HG02759 (cell line): ENCODE data around the gene CDC73.
"Not testable (repeated sequence)": the region's sequence is repeated elsewhere in the genome, so short reads cannot be mapped to it uniquely, and the experiment has no call there.

Experiments
- ATAC-seq: cut with Tn5 transposase; IDR thresholded peaks from one replicate; pipeline ENCODE4 v1.9.1; 2021; ENCODE audit warnings: mild to moderate bottlenecking, moderate library complexity; ENCODE audit not compliant: unreplicated experiment

Gene CDC73

DNA sequence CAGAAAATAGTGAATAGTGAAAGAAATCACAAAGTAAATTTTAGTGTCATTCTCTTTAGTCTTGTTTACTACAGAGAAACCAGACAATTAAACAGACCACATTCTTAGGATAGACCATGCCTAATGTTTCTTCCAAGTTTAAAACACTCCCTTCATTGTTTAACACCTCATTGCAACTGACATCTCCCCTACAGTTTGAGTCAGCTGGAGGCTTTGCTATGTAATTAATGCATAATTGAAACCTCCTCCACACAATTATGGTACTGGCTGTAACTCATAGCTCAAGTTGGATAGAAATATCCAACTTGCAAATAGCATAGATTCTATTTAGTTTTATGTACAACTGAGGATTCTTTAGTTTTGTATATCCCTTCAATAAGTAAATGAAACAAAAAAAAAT lies 99.8 kb downstream of the CDC73 start:
- ATAC-seq, result no peak

DNA sequence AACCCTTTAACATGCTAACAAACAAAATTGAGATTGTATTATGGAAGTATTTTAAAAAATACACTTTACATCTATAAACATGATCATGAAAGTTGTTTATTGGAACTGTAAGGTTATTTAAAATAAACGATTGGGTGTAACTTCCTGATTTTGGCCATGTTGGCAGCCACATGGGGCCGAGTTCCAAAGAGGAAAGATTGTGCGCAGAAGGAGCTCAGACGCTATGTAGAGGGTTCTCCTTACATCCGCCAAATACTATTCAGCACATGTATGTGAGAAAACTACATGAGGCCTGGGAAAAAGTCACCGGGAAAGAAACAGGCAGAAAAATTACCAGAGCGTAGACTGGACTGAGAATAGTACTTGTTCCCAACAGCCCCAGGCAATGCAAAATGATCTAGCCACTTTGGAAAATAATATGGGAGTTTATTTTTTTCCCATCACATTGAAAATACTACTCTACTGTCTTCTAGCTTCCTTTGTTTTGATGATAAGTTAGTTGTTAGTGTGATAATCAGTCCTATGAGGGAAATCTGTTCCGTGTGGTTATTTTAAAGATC lies 100.3 kb downstream of the CDC73 start:
- ATAC-seq, result no peak

GRCh38 chr1:193229136-193229535 lies 107.3 kb downstream of the CDC73 start:
- ATAC-seq, result no peak

- not testable (repeated sequence) for ATAC-seq
These were observed 109.3 kb downstream of the CDC73 start for GRCh38 chr1:193231146-193231545.

- ATAC-seq, result no peak
These were observed 112.7 kb downstream of the CDC73 start for GRCh38 chr1:193234530-193234929.

- ATAC-seq, result no peak
These were observed 115.6 kb downstream of the CDC73 start for GRCh38 chr1:193237381-193237978.

DNA sequence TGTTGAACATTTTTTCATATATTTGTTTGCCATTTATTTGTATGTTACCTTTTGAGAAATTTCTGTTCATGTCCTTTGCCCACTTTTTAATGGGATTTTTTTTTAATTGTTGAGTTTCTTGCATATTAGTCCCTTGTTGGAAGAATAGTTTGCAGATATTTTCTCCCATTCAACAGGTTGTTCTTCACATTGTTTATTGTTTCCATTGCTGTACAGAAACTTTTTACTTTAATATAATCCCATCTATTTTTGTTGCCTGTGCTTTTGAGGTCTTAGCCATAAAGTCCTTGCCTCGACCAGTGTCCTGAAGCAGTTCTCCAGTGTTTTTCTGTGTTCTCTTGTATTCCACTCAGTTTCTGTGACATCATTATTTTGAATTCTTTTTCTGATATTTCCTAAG lies 118.8 kb downstream of the CDC73 start:
- no peak for ATAC-seq

GRCh38 chr1:193241132-193241827 lies 119.4 kb downstream of the CDC73 start:
- no peak for ATAC-seq

GRCh38 chr1:193242000-193242399 lies 120.2 kb downstream of the CDC73 start:
- no peak for ATAC-seq

GRCh38 chr1:193249187-193249586 lies 127.4 kb downstream of the CDC73 start:
- ATAC-seq, result no peak

DNA sequence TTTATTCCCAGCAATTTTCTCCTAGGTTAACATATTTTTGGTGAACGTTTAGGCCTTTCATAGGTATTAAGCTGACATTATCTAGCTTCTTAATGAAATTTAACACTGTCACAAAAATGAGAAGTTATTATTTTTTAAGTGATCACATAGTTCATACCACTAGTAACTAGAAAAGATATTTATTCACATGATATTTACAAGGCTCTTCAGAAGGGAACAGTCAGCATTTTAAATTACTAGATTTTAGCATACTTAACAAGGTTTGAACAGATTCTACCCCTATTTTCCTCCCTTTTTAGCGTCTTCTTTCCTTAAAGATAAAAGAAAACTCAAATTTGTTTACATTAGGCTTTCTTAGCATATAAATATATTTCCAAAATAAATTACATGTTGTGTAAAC lies 130.1 kb downstream of the CDC73 start:
- ATAC-seq, result no peak

DNA sequence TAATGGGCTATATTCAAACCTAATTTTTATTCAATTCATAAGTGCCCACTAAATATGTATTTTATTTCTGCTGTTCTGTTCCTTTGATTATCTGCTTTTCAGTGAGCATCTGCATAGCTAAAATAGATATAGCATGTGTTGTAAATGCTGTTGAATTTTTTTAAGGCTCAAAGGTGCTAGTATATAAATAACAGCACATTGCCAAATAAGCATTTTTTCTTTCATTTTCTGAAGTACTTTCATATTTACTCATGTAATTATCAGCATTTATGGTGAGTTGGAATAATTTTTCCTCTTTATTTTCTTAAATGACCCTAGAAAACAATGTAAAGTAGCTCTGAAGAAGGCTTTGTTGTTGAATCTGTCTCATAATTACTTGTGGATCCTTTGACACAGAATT lies 134.2 kb downstream of the CDC73 start:
- ATAC-seq, result no peak

GRCh38 chr1:193259636-193260035 lies 137.8 kb downstream of the CDC73 start:
- no peak for ATAC-seq

GRCh38 chr1:193260056-193260745 lies 138.4 kb downstream of the CDC73 start:
- ATAC-seq, result no peak

- no peak for ATAC-seq
These were observed 139.1 kb downstream of the CDC73 start for GRCh38 chr1:193260896-193261295.

DNA sequence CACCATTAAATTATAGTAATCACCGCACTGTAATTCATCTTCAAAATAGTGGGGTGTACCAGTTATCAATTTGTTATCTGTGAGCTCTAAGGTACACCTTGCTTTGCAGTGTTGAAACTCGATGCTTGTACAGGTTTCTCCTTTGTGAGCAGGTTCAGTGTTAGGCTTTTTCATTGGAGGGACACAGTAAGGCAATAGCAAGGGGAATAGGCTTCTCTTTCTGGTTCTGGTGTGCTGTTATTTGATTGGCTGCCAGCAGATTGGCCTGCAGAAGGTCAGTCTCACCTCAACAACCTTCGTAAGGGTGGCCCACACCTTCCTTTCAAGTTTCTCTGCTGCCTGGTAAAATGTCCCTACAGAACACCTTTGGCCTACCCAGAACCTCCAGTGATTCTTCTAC lies 140.8 kb downstream of the CDC73 start:
- no peak for ATAC-seq

GRCh38 chr1:193264313-193265065 lies 142.7 kb downstream of the CDC73 start:
- no peak for ATAC-seq

GRCh38 chr1:193265716-193266115 lies 143.9 kb downstream of the CDC73 start:
- ATAC-seq, result no peak

DNA sequence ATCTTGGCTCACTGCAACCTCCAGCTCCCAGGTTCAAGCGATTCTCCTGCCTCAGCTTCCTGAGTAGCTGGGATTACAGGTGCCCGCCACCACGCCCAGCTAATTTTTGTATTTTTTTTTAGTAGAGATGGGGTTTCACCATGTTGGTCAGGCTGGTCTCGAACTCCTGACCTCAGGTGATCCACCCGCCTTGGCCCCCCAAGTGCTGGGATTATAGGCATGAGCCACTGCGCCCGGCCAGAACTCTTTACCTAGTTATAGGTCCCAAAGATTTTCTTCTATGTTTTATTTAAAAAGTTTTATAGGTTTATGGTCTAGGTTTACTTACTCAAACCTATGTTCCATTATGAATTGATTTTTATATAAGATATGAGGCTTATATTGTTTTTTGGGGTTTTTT lies 145.0 kb downstream of the CDC73 start:
- not testable (repeated sequence) for ATAC-seq

- peak; percentile 93 for ATAC-seq
These were observed 149.2 kb downstream of the CDC73 start for GRCh38 chr1:193270996-193271395.

- no peak for ATAC-seq
These were observed 153.9 kb downstream of the CDC73 start for GRCh38 chr1:193275773-193276172.
